Germinal center (tissue), 1 donor: ENCODE measurements around the gene PPP1R15A.
"Not testable (repeated sequence)": the region's sequence is repeated elsewhere in the genome, so short reads cannot be mapped to it uniquely, and the experiment has no call there.

Source experiments
- DNase-seq: peaks from one replicate; pipeline ENCODE4 v3.0.0; 2012; ENCODE audit warnings: mixed read lengths, low spot score

The PPP1R15A gene

GRCh38 chr19:48872182-48872883 lies at the start of gene PPP1R15A:
Gene PPP1R15A (plus strand): TSS chr19:48872421. CDS start chr19:48873234, 813 bp downstream.
- peak; percentile 96 for DNase-seq

GRCh38 chr19:48822514-48822913 lies 49.7 kb upstream of the PPP1R15A start:
- no peak for DNase-seq

GRCh38 chr19:48826606-48827020 lies 45.6 kb upstream of the PPP1R15A start:
- DNase-seq, result no peak

- DNase-seq, result no peak
Observed at GRCh38 chr19:48830088-48830487, 42.1 kb upstream of the PPP1R15A start.

GRCh38 chr19:48830965-48831364 lies 41.3 kb upstream of the PPP1R15A start:
- no peak for DNase-seq

- no peak for DNase-seq
Observed at GRCh38 chr19:48833049-48833448, 39.2 kb upstream of the PPP1R15A start.

- no peak for DNase-seq
Observed at GRCh38 chr19:48833977-48834376, 38.2 kb upstream of the PPP1R15A start.

- peak; percentile 88 for DNase-seq
Observed at GRCh38 chr19:48835734-48836088, 36.5 kb upstream of the PPP1R15A start.

- no peak for DNase-seq
Observed at GRCh38 chr19:48836089-48837017, 35.9 kb upstream of the PPP1R15A start, which contains the start of gene HSD17B14. Gene HSD17B14 (minus strand): TSS chr19:48836491. CDS start chr19:48836411, 80 bp downstream.

- DNase-seq, result peak; percentile 91
Observed at GRCh38 chr19:48837051-48837524, 35.1 kb upstream of the PPP1R15A start.

- DNase-seq, result no peak
Observed at GRCh38 chr19:48837687-48838086, 34.5 kb upstream of the PPP1R15A start.

GRCh38 chr19:48841047-48841446 lies 31.2 kb upstream of the PPP1R15A start:
- DNase-seq, result no peak

- DNase-seq, result no peak
Observed at GRCh38 chr19:48841571-48841970, 30.6 kb upstream of the PPP1R15A start.

- DNase-seq, result peak; percentile 53
Observed at GRCh38 chr19:48842789-48843162, 29.4 kb upstream of the PPP1R15A start.

GRCh38 chr19:48844472-48844871 lies 27.7 kb upstream of the PPP1R15A start:
- DNase-seq, result no peak

- no peak for DNase-seq
Observed at GRCh38 chr19:48845384-48845783, 26.8 kb upstream of the PPP1R15A start.

- not testable (repeated sequence) for DNase-seq
Observed at GRCh38 chr19:48846659-48847058, 25.6 kb upstream of the PPP1R15A start.

- DNase-seq, result no peak
Observed at GRCh38 chr19:48852292-48852691, 19.9 kb upstream of the PPP1R15A start.

GRCh38 chr19:48853483-48853882 lies 18.7 kb upstream of the PPP1R15A start:
- DNase-seq, result no peak

- no peak for DNase-seq
Observed at GRCh38 chr19:48854103-48854502, 18.1 kb upstream of the PPP1R15A start.

GRCh38 chr19:48856921-48857320 lies 15.3 kb upstream of the PPP1R15A start:
- no peak for DNase-seq

- DNase-seq, result peak; percentile 88
Observed at GRCh38 chr19:48858984-48859710, 13.1 kb upstream of the PPP1R15A start.
